Stromal cell of bone marrow (primary cell): Measurements from ENCODE around the gene CACFD1.

Source experiments
- DNase-seq: peaks from one replicate; pipeline ENCODE4 v3.0.0-alpha.2; 2012; ENCODE audit warnings: low read depth

Gene CACFD1

DNA sequence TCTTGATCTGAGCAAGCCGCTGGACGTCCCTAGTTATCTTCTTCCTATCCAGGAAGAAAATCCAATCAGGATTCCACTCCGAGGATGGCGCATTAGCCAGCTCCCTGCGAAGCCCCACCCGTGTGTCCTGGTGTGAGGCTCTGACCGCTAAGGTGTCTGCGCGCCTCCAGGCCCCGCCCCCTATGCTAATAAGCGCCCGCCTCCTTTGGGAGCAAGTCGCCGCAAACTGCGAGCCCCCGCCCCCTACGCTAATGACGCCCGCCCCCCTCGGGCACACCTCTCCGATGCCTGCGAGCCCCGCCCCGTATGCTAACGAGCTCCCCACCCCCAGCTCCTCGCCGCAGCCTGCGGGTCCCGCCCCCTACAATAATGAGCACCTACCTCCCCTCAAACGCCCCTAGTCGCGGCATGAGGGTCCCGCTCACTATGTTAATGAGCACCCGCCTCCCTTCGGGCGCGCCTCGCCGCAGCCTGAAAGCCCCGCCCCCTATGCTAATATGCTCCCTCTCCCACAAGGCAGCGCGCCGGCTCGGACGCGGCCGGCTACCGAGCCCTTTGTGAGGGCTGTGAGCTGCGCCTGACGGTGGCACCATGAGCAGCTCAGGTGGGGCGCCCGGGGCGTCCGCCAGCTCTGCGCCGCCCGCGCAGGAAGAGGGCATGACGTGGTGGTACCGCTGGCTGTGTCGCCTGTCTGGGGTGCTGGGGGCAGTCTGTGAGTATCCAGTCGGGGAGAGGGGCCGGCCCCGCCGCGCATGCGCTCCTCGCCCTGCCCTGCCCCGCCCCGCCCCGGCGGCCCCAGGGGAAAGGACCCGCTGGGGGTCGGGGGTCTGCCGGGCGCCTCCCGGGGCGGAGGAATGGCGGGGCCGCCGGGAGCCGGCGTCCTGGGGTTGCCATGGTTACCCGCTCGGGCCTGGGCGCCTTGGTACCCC, at the start of gene CACFD1:
Gene CACFD1, plus strand, starts transcription at position 503 of the 929 bp plus-strand sequence. Its CDS starts 89 bp downstream, at position 592.
- peak; percentile 82 for DNase-seq

DNA sequence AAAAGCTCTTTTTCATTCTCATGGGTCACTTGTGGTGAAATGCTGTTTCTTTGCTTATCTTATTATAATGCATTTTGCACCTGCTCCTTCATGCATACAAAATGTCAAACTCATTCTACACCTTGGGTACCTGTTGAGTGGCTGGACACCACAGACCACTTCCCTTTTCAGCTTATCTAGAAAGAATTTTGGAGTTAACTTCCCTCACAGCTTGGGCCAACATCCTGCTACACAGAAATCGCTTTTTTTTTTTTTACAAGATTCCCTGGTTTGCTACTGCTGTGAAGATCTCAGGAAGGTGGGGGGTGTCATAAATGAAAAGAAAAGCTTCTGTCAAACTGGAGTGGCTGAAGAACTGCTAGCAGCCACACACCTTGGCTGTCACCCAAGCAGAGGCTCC, 44.6 kb upstream of the CACFD1 start:
- no peak for DNase-seq

DNA sequence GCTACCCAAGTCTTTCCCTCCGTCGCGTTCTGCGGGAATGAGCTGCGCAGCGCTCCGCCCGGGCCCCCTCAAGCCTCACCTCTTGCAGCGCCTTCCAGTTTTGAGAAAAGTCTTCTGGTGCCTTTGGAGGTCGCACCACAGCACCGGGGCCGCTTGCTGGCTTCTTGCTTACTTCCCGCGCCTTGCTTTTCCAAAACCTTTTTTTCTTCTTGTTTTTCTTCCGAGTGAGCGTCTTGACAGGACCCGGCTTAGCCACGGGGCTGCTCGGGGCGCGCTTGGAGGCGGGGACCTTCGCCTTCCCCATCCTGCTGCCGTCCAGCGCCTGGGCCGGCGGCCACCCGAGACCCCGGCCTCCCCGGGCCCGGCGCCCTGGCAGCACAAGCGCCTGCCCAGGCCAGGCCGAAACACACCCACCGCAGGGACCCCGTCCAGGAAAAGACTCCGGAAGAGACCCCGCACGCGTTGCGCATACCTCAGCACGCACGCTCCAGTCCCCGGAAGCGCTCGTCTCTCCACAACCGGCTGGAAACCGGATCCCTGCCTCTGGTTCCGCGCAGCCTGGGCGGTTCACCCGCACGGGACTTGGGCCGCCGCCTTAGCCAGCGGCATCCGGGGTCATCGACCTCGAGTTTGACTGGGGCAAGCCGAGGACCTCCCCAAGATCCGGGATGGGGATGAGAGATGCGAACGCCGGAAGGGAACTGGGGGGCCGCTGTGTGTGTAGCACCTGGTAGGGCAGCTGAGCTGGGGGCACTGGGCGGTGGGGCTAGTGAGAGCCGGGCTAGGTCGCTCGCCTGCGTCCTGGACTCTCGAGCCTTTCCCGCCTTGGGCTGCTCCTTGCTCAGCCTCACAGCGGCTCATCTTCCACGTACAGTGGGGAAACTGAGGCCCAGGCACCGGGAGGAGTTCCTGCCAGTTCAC, 42.0 kb upstream of the CACFD1 start, which contains the start of gene REXO4:
Gene REXO4, minus strand, starts transcription at position 470 of the 921 bp plus-strand sequence. Its CDS starts 166 bp downstream, at position 304.
- peak; percentile 68 for DNase-seq

DNA sequence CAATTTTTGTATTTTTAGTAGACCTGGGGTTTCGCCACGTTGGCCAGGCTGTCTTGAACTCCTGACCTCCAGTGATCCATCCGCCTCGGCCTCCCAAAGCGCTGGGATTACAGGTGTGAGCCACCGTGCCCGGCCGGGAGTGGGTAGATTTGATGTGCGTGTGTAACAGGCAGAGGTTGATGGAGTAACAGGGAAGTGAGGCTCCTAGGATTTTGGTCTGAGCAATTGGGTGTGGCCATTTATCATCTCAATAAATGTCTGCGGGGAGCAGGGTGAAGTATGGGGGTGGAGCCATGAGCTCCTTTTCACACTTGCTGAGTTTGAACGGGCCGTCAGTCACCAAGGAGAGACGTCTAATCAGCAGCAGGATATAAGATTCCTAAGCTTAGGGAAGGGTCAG, 40.8 kb upstream of the CACFD1 start:
- DNase-seq: no peak

DNA sequence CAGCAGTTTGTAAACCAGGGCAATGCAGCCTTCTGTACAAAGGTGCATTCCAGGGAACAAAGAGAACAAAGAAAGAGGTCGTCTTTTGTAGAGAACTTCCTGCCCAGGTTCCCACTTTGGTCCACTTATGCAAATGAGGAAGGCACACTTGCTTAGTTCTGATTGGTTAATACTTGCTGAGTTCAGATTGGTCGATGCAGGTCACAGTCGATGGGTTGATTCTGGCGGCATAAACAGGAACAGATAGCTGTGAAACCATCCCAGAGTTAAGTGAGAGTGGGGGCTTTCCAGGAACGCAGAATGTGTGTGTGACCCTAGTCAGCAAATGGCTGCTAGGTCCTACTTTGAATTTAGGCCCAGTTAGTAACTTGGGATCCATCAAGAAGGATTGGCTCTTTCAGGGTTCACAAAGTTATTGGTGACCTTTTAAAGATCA, 39.4 kb upstream of the CACFD1 start:
- DNase-seq: no peak

DNA sequence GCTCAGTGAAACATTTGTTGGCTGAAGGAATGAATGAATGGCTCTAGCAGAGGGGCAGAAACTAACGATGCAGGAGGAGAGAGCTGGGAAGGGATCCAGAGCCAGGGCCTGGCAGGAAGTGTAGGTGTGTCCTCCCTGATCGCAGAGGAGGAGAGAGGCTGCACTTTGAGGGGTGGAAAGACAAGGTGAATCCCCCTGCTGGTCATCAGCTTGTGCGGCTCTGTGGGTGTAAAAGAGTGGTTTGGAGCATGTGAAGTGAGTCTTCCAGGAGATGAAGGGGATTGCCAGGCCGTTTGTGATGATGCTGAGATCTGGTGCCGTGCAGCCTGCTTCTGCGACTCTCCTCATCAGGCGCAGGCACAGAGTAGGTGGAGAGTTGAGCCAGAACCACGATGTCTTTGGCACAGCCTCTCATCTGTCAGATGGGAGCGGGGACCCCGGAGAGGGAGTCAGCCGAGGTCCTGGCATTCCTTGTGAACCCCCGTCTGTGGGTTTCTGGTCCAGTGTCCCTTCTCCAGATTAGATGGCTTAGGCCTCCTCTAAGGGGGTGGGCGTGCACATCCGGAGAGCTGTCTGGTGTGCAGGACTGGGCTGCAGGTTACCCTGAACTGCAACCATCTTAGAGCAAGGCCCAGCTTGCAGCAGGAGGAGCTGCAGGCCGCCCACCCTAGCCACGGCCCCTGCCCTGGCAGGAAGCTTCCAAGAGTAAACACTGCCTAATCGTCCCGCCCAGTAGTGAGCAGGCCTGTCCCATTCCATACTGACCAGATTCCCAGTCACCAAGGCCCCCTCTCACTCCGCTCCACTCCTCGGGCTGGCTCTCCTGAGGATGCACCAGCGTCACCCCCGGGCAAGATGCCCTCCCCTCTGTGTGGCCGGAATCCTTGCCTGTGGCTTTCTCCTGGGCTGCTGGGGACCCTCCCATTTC, 37.9 kb upstream of the CACFD1 start, which contains the start of gene ADAMTS13:
Gene ADAMTS13, plus strand, starts transcription at position 753 of the 928 bp plus-strand sequence. Its CDS starts 77 bp downstream, at position 830.
- no peak for DNase-seq

DNA sequence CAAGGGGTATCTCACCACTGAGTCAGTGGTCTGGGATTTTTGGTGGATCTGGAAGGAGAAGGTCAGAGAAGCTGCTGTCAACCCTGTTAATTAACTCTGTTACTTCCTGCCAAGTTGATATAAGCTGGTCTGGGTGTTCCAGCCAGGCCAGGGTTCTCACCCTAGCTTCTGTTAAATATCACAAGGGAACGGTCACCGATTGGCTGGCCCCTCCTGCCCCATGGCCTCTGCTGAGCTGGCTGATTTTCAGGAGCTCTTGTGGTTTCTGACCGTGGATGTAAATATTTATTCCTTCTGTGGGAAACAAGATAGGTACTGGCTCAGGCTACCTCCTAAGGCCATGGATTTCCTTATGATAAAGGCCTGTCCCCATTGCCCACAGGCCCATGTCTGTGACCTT, 36.6 kb upstream of the CACFD1 start:
- no peak for DNase-seq

DNA sequence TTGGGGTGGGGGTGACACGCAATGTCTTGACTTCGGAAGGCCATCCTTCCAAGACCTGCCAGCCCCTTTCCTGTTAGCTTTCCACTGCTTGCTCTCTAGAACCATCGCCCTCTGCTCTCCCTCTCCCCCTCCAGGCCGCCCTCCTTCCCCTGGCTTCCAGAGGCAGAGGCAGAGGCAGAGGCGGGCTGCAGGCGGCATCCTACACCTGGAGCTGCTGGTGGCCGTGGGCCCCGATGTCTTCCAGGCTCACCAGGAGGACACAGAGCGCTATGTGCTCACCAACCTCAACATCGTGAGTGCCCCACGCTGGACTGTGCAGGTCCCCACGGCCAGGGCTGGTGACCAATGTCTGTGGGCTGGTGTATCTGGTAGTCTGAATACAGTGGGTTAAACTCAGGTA, 35.6 kb upstream of the CACFD1 start:
- DNase-seq: no peak

DNA sequence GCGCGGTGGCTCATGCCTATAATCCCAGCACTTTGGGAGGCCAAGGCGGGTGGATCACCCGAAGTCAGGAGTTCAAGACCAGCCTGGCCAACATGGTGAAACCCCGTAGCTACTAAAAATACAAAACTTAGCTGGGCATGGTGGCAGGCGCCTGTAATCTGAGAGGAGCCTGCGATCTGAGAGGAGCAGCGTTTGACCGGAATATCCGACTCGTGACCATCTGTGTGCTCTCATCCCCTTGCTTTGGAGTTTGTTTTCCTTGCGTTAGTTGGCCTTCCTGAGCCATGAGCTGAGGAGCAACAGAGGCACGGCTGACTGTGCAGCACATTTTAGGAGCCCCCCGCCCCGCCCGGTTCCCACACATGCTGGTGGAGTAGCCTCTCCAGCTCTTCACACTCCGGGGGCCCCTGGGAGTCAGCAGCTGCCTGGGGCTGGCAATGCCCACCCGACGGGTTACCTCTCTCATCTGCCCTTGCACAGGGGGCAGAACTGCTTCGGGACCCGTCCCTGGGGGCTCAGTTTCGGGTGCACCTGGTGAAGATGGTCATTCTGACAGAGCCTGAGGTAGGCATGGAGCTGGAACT, 34.6 kb upstream of the CACFD1 start:
- DNase-seq: no peak

DNA sequence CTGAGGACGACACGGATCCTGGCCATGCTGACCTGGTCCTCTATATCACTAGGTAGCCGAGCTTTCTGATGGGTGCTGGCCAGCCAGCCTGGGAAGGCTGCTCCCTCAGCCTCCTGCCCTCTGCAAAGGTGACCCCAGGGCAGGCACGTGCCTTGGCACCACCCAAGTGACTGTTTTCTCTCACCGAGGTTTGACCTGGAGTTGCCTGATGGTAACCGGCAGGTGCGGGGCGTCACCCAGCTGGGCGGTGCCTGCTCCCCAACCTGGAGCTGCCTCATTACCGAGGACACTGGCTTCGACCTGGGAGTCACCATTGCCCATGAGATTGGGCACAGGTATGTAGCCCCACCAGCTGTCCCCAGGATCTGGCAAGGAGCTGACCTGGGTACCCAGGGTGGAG, 33.8 kb upstream of the CACFD1 start:
- no peak for DNase-seq

DNA sequence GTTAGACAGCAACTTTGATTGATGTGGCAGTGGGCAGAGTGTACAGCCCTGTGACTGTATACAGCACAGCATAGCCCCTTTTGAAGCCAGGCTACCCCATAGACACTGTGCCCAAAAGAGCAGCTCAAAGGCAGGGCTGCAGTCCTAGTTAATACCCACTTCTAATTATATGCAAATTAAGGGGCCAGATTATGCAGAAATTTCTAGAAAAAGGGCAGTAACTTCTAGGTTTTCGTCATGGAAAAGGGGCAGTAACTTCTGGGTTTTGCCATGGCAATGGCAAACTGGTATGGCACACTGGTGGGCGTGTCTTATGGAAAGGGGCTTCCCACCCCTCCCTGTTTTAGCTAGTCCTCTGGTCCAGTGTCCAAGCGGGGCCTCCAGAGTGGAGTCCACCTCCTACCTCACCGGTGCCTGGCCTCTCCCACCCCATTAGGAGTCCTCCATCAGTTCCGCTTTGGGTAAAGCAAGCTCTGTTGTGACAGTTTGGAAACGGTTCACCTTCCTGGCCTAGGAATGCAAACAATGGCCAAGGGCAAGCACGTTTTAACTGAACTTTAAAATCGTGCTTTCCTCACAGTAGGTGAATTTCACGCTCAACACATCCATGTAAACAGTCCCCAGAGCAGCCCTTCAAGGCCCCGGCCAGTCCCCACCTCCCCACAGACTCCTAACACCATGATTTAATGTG, 32.0 kb upstream of the CACFD1 start:
- no peak for DNase-seq

DNA sequence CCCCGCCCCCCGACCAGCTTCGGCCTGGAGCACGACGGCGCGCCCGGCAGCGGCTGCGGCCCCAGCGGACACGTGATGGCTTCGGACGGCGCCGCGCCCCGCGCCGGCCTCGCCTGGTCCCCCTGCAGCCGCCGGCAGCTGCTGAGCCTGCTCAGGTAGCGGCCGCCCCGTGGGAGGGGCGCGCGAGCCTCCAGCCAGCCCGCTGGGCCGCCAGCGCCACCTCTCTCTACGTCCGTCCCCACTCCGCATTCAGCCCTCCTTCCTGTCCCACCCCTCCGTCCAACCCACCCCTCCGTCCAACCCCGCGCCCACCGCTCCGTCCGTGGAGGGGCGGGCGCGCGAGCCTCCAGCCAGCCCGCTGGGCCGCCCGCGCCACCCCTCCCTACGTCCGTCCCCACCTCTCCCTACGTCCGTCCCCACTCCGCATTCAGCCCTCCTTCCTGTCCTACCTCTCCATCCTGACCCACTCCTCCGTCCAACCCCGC, 31.1 kb upstream of the CACFD1 start:
- no peak for DNase-seq

DNA sequence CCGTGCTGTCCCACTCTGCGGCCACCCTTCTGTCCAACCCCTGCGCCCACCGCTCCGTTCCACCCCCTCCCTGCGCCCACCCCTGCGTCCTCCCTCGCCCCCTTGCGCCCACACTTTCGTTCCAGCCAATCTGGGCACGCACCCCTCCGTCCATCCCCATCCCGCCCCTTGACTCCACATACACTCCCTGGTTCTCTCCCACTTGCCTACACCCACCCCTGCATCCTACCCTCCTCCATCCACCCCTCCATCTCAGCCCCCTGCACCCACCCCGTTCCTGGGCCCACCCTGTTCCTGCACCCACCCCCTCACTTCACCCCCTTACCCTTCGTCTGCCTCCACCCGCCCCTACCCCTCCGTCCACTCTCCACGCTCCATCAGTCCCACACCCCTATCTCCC, 30.6 kb upstream of the CACFD1 start:
- no peak for DNase-seq

DNA sequence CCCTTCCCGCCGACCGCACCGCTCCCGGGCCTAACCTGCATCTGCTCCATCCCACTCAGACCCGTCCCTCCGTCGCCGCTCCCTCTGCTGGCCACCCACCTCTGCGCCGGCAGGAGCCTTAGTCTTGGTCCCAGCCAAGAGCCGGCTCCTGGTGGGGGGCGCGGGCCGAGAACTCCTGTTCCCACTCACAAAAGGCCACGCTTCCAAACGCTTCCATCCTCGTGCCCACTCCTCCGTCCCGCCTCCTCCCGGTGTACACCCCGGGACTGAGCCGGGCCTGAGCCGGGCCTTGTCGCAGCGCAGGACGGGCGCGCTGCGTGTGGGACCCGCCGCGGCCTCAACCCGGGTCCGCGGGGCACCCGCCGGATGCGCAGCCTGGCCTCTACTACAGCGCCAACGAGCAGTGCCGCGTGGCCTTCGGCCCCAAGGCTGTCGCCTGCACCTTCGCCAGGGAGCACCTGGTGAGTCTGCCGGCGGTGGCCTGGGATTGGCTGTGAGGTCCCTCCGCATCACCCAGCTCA, 30.1 kb upstream of the CACFD1 start:
- no peak for DNase-seq

DNA sequence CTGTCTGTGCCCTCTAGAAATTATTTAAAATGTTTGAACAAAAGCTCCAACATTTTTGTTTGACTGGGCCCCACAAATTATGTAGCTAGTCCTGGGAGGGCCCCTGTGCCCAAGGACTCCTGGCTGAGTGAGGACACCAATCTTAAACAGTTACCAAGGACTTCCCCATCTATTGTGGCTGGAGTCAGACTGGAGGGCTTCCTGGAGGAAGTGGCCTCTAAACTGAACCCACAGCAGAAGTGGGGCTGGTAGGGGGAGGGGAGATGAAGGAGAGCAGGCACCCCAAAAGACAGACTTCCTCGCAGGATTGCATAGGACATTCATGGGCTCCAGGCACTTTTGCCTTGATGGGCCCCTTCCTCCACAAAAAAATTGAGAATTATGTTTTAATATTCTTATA, 29.5 kb upstream of the CACFD1 start:
- no peak for DNase-seq

DNA sequence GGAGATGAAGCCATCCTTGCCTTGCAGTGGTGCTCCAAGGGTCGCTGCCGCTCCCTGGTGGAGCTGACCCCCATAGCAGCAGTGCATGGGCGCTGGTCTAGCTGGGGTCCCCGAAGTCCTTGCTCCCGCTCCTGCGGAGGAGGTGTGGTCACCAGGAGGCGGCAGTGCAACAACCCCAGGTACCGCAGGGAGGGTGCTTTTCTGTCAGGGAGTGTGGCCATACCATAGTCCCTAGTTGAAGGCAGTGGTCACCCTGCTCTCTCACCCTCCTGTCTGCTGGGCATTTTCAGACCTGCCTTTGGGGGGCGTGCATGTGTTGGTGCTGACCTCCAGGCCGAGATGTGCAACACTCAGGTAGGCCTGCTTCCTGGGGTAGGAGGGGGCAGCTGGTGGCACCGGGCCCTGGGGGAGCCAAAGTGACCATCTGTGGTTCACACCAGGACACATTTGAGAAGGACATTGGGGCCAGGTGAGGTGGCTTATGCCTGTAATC, 26.4 kb upstream of the CACFD1 start:
- no peak for DNase-seq

DNA sequence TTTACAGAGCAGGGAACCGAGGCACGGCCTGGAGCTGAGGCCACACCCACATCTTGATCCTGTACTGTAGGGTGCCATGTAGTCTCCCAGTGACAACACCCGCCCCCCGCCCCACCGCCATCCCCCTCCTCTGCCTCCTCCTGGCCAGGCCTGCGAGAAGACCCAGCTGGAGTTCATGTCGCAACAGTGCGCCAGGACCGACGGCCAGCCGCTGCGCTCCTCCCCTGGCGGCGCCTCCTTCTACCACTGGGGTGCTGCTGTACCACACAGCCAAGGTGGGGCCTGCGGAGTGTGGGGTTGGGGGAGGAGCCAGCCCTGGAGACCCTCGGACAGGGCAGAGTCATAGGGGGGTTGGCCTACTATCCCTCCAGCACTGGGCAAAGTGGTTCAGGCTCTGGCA, 23.1 kb upstream of the CACFD1 start:
- DNase-seq: no peak

DNA sequence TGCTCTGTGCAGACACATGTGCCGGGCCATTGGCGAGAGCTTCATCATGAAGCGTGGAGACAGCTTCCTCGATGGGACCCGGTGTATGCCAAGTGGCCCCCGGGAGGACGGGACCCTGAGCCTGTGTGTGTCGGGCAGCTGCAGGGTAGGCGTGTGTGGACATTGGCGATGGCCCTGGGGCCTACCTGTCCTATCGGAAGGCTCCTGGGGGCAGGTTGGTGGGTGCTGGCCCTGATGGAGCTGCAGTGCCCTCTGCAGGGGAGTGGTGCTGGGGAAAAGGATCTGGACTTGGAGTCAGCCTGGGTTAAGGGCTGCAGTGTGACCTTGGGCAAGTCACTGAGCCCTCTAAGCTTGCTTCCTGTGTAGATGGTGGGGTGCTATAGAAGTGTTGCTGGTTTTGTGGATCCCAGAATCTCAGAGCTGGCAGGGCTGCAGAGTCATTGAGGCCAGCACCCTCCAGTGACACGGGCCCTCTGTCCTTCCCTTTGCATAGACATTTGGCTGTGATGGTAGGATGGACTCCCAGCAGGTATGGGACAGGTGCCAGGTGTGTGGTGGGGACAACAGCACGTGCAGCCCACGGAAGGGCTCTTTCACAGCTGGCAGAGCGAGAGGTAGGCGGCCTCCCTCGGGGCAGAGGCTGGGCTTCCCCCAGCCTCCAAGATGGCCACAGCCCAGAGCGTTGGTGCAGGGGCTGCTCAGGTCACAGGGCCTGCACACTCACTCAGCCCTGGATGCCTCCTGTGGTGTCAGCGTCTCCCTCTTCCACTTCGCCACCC, 21.8 kb upstream of the CACFD1 start:
- DNase-seq: no peak

DNA sequence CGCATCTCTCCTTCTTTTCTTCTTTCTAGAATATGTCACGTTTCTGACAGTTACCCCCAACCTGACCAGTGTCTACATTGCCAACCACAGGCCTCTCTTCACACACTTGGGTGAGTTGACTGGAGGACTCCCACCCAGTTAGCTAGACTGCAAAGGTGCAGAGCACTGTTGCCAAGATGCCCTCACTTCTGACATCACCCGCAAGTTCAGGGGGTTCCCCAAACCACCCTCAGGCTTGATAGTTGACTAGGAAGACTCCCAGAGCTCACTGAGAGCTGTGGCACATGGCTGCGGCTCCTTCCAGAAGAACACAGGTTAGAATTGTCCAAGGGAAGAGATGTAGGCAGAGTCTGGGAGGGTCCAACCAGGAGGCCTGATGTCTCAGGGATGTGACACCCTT, 20.4 kb upstream of the CACFD1 start:
- DNase-seq: no peak
